ENCODE measurements around the gene MRO.

- TF ChIP-seq CTCF (IDR thresholded peaks at IDR 0.05; ENCODE audit: low read depth, low read length), result no peak
- TF ChIP-seq EZH2phosphoT487 (IDR thresholded peaks at IDR 0.05; ENCODE audit: low read depth), result no peak
These were observed 36.4 kb upstream of the MRO start for GRCh38 chr18:50855976-50856757.
